GM12878 (cell line): ENCODE measurements around the gene EIF4E2. TPM values are rescaled to one million over a fixed set of nuclear protein-coding genes. Genes with fewer than 3 reads are reported as not detected.

ENCODE experiments used
- ATAC-seq: fragments of 200-7000 bp; cut with Tn5 transposase; 3 replicates; pipeline ENCODE4 v1.9.1; 2020; ENCODE audit warnings: mild to moderate bottlenecking, moderate library complexity
- BruUV-seq: library from RNA; stranded (reverse); fragments of 400-500 nt; replicated peaks from 2 replicates; lab custom pipeline; 2021; lab: Mats Ljungman, UMichigan
- CTCF ChIA-PET: fragments of 300-600 bp; sonication (Branson Sonifier 250); formaldehyde crosslinking; extraction: SDS; loops from one replicate; lab custom pipeline; 2021; ENCODE audit warnings: inconsistent platforms; lab: Yijun Ruan, JAX
- POLR2A ChIA-PET: fragments of 350-600 bp; formaldehyde crosslinking; extraction: SDS; loops from one replicate; lab custom pipeline; 2021; ENCODE audit warnings: inconsistent platforms; lab: Charles Lee
- RAD21 ChIA-PET: fragments of 300-600 bp; sonication (Branson Sonifier 250); formaldehyde crosslinking; loops from one replicate; lab custom pipeline; 2023; ENCODE audit warnings: antibody characterized with exemption; ENCODE audit not compliant: unreplicated experiment; lab: Charles Lee
- SMC1A ChIA-PET: fragments of 300-600 bp; sonication (Branson Sonifier 250); formaldehyde crosslinking; loops from one replicate; lab custom pipeline; 2023; ENCODE audit not compliant: unreplicated experiment, uncharacterized antibody; lab: Charles Lee
- DNase-seq: peaks from one replicate; pipeline ENCODE4 v3.0.0-alpha.2; 2011; ENCODE audit warnings: low read depth, low spot score
- FAIRE-seq: peaks from 3 replicates; lab custom pipeline; 2011; peaks lifted over from hg19 to GRCh38; lab: Jason Lieb, UNC
- H2AFZ ChIP-seq: 2 replicates; pipeline ENCODE4 v1.6.0; 2011; ENCODE audit warnings: low read depth, low read length, control low read depth; ENCODE audit not compliant: control insufficient read depth
- H3K27ac ChIP-seq: 2 replicates; pipeline ENCODE4 v1.5.1; 2011; ENCODE audit warnings: control low read depth; ENCODE audit not compliant: control insufficient read depth, insufficient read depth
- H3K27me3 ChIP-seq, 2 experiments: replicated peaks in 1 of 2; 2 replicates each; pipeline versions ENCODE4 v1.6.0 to v1.6.1; 2011; ENCODE audit warnings: low read length in 1 of 2; ENCODE audit not compliant: control insufficient read depth in 2 of 2, insufficient read depth in 2 of 2
- H3K36me3 ChIP-seq, 2 experiments: 2 replicates each; pipeline ENCODE4 v1.5.1; 2011; ENCODE audit warnings: low read length in 1 of 2; ENCODE audit not compliant: control insufficient read depth in 2 of 2, insufficient read depth in 2 of 2
- H3K4me1 ChIP-seq: 2 replicates; pipeline ENCODE4 v1.6.1; 2011; ENCODE audit warnings: mild to moderate bottlenecking, low read length, moderate library complexity, mixed read lengths; ENCODE audit not compliant: control insufficient read depth, insufficient read depth
- H3K4me2 ChIP-seq: 2 replicates; pipeline ENCODE4 v1.6.0; 2011; ENCODE audit warnings: control low read depth; ENCODE audit not compliant: control insufficient read depth, insufficient read depth
- H3K4me3 ChIP-seq: fragments of 200-600 bp; sonication (generic); 2 replicates; pipeline ENCODE4 v1.5.1; 2016
- H3K79me2 ChIP-seq: 2 replicates; pipeline ENCODE4 v1.6.0; 2011; ENCODE audit warnings: low read length; ENCODE audit not compliant: control insufficient read depth, insufficient read depth
- H3K9ac ChIP-seq: 2 replicates; pipeline ENCODE4 v1.8.0; 2011; ENCODE audit warnings: low read length, control low read depth, mixed read lengths; ENCODE audit not compliant: control insufficient read depth, insufficient read depth
- H3K9me3 ChIP-seq: replicated peaks from 3 replicates; pipeline ENCODE4 v1.5.1; 2011; ENCODE audit warnings: mild to moderate bottlenecking, low read length; ENCODE audit not compliant: control insufficient read depth, insufficient read depth
- H4K20me1 ChIP-seq: 2 replicates; pipeline ENCODE4 v1.6.0; 2011; ENCODE audit not compliant: control insufficient read depth, insufficient read depth
- BHLHE40 ChIP-seq, 2 experiments: fragments of 450-650 bp in 1 of 2; IDR thresholded peaks; 2 replicates each; pipeline ENCODE4 v1.6.1; 2011 to 2017; ENCODE audit warnings: low read depth in 2 of 2, borderline replicate concordance in 1 of 2, improper control_type of control experiment in 1 of 2, low read length in 1 of 2, mild to moderate bottlenecking in 1 of 2
- CHD4 ChIP-seq: fragments of 200-600 bp; sonication (generic); IDR thresholded peaks from 2 replicates; pipeline ENCODE4 v1.6.1; 2016; ENCODE audit warnings: mild to moderate bottlenecking
- CTCF ChIP-seq, 3 experiments: IDR thresholded peaks in 2 of 3; conservative IDR thresholded peaks in 1 of 3; 2 replicates each; pipeline ENCODE4 v1.5.1; 2011; ENCODE audit warnings: low read depth in 3 of 3, low read length in 3 of 3, mild to moderate bottlenecking in 3 of 3, control low read depth in 2 of 3, moderate library complexity in 2 of 3, inconsistent platforms in 1 of 3, mixed read lengths in 1 of 3; ENCODE audit not compliant: control insufficient read depth in 2 of 3, insufficient read depth in 1 of 3; ENCODE audit errors: extremely low read depth in 1 of 3
- DPF2 ChIP-seq: fragments of 450-650 bp; IDR thresholded peaks from 2 replicates; pipeline ENCODE4 v1.6.1; 2017; ENCODE audit warnings: mild to moderate bottlenecking
- IKZF1 ChIP-seq: fragments of 450-650 bp; conservative IDR thresholded peaks from 2 replicates; pipeline ENCODE4 v1.6.1; 2017; ENCODE audit warnings: antibody characterized with exemption, mild to moderate bottlenecking
- LARP7 ChIP-seq: fragments of 450-650 bp; IDR thresholded peaks from 2 replicates; pipeline ENCODE4 v1.6.1; 2017; ENCODE audit warnings: mild to moderate bottlenecking
- NR2C2 ChIP-seq: IDR thresholded peaks from 2 replicates; pipeline ENCODE4 v1.6.1; 2011; ENCODE audit warnings: borderline replicate concordance, low read depth; ENCODE audit not compliant: control insufficient read depth, insufficient read length
- PBX3 ChIP-seq: IDR thresholded peaks from 2 replicates; pipeline ENCODE4 v1.6.1; 2011; ENCODE audit warnings: mild to moderate bottlenecking, low read depth, low read length, moderate library complexity; ENCODE audit not compliant: insufficient replicate concordance
- RAD21 ChIP-seq: IDR thresholded peaks from 2 replicates; pipeline ENCODE4 v1.6.1; 2011; ENCODE audit warnings: mild to moderate bottlenecking, low read depth, low read length, moderate library complexity; ENCODE audit not compliant: insufficient read depth
- SMC3 ChIP-seq: IDR thresholded peaks from 2 replicates; pipeline ENCODE4 v1.6.1; 2011; ENCODE audit warnings: low read length, improper control_type of control experiment, borderline replicate concordance
- SREBF2 ChIP-seq: IDR thresholded peaks from 2 replicates; pipeline ENCODE4 v1.6.1; 2012; ENCODE audit warnings: mild to moderate bottlenecking, low read length
- ZNF687 ChIP-seq: fragments of 450-650 bp; IDR thresholded peaks from 2 replicates; pipeline ENCODE4 v1.6.1; 2017; ENCODE audit warnings: mild to moderate bottlenecking, moderate library complexity
- WGBS: methylation state at CpG from one replicate; pipeline ENCODE4 v1.1.6; 2016; ENCODE audit warnings: low lambda C conversion rate; ENCODE audit not compliant: insufficient replicate concordance, insufficient coverage; ENCODE audit errors: missing lambda C conversion rate; 5-methylcytosine and 5-hydroxymethylcytosine counted together
- in situ Hi-C: fragments of 300-500 bp; cut with MboI; formaldehyde crosslinking; loops from 9 replicates; pipeline ENCODE4 v1.14.3; 2018; ENCODE audit warnings: mixed read lengths
- intact Hi-C: fragments of 100-400 bp; cut with micrococcal nuclease; formaldehyde crosslinking; loops from one replicate; pipeline ENCODE4 v1.14.2; 2022; ENCODE audit not compliant: unreplicated experiment
- polyA plus RNA-seq, 11 experiments: library from polyadenylated mRNA; depleted of rRNA in 4 of 11; unstranded in 6 of 11; stranded (reverse) in 5 of 11; fragments of >200 nt; fragmentation: Nextera tagmentation in 4 of 11; fragmentation: Illumina TruSeq in 1 of 11; extraction: Ambion mirVana in 4 of 11; extraction: Trizol in 1 of 11; gene quantifications; 1 replicate in 1 of 11; 2 replicates in 10 of 11; pipeline versions ENCODE4 v1.2.1 to v1.2.3, GENCODE V29; 2011 to 2016; ENCODE audit warnings: inconsistent platforms in 2 of 11, missing spikeins in 2 of 11, low read depth in 1 of 11
- total RNA-seq, 4 experiments: library from RNA; depleted of rRNA in 3 of 4; stranded (reverse); fragments of >200 nt in 3 of 4; fragmentation: Illumina TruSeq in 1 of 4; extraction: Trizol in 1 of 4; gene quantifications; 2 replicates each; pipeline versions ENCODE4 v1.2.1 to v1.2.3, GENCODE V29; 2013 to 2021

EIF4E2 gene
- total and polyA plus RNA-seq, 10 of the 15 experiments (the other 5 are each of a cell fraction or from before 2014, with no cell fraction given), result 56.1 to 158 (median 110) TPM

- TF ChIP-seq ZNF687 (no peak), DPF2 (no peak), NR2C2 (no peak)
These were observed 29.4 kb upstream of the EIF4E2 start (continued) for GRCh38 chr2:232521098-232521497.

- Histone ChIP-seq H3K79me2 (no peaks in the 10 kb centered on the region), H3K36me3 (no peaks in the 10 kb centered on the region), H3K27me3 (peaks cover 3 to 6% of the 10 kb centered on the region in 2 experiments; a peak in 3 of 4 replicates), H2AFZ (no peak overlapping the region), H3K9ac (no peak overlapping the region), H3K9me3 (no peaks in the 10 kb centered on the region), H4K20me1 (no peaks in the 10 kb centered on the region), H3K27ac (no peak overlapping the region), H3K4me1 (no peaks in the 10 kb centered on the region), H3K4me2 (no peak overlapping the region), H3K4me3 (no peak overlapping the region)
- RAD21 ChIA-PET, result no interaction called here
- BruUV-seq, result no TSS peak
- 23% methylated on average over 43 of the region's 66 CpGs for WGBS
- SMC1A ChIA-PET, result no interaction called here
- CTCF ChIA-PET, result interaction anchor here (0.7 to 1.2 kb wide), 2 partner anchors 10 to 1012 kb away, joined by 3 read pairs; no protein-coding TSS in a partner anchor
- TF ChIP-seq CTCF (IDR thresholded peaks at IDR 0.05 in 2 of 3, conservative IDR thresholded peaks at IDR 0.05 in 1 of 3; ENCODE audit: control insufficient read depth in 2 of 3, extremely low read depth in 1 of 3, insufficient read depth in 1 of 3, low read depth in 3 of 3, low read length in 3 of 3) (peak; percentile 60 to 66 (median 64); a peak in 5 of 6 replicates), SREBF2 (no peak), CHD4 (no peak), IKZF1 (0 out of 2 replicates have a peak, but pooled peaks have one; percentile 15), SMC3 (peak; percentile 16; the same call in 1 of the 2 replicates), BHLHE40 (IDR thresholded peaks at IDR 0.05; ENCODE audit: borderline replicate concordance in 1 of 2, low read depth in 2 of 2, low read length in 1 of 2) (peak in 1 of 2 experiments; percentile 28; a peak in 2 of 4 replicates), PBX3 (no peak), LARP7 (0 out of 2 replicates have a peak, but pooled peaks have one; percentile 44), RAD21 (peak; percentile 65)
- in situ Hi-C loops (no loop called here), intact Hi-C loops (no loop called here)
- FAIRE-seq, result no peak
- ATAC-seq, result peak; percentile 86
- DNase-seq, result no peak
- POLR2A ChIA-PET, result interaction anchor here (0.5 kb wide), 1 partner anchor 166 kb away, joined by 6 read pairs; no protein-coding TSS in a partner anchor
These were observed 28.4 kb upstream of the EIF4E2 start for GRCh38 chr2:232521959-232522622.
